HG03139 (cell line): ENCODE measurements around the gene KIDINS220.
"Not testable (repeated sequence)": the region's sequence is repeated elsewhere in the genome, so short reads cannot be mapped to it uniquely, and the experiment has no call there.

Experiments used
- ATAC-seq: cut with Tn5 transposase; IDR thresholded peaks from one replicate; pipeline ENCODE4 v1.9.1; 2021; ENCODE audit not compliant: unreplicated experiment

The KIDINS220 gene

GRCh38 chr2:8754106-8754776 lies 83.2 kb downstream of the KIDINS220 start:
- ATAC-seq = no peak

DNA sequence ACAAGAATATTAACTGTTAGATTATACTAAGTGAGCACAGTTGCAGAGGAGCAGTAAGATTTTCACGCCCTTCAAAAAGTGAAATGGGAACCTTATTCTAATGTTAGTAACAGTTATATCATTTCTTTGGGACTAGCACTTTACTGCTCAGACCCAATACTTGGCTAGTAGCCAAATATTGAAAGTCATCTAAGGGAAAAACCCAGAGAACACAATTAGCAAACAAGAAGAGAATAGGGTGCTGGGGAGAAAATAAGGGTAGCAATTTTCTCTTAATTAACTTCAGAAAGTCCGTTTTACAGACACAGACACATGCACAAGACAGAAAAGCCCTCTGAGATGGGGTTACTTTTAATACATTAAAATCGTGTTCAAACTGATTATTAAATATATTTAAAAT lies 83.8 kb downstream of the KIDINS220 start:
- no peak for ATAC-seq

DNA sequence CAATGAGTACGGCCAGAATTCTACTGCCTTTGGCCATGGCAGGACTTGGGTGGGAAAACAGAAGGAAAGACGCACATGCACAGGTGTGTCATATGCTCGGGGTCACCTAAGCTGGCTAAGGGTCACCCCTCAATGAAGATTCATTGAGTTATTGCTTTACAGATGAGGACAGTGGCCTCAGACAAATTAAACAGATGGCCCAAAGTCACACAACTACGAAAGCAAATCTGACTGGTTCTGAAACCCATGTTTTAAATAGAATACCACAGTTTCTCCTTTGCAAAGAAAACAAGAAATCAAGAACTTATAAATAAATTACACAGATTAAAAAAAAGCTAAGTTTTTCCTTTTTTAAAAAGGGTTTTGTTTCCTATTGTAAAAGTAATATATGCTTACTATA lies 85.0 kb downstream of the KIDINS220 start:
- no peak for ATAC-seq

DNA sequence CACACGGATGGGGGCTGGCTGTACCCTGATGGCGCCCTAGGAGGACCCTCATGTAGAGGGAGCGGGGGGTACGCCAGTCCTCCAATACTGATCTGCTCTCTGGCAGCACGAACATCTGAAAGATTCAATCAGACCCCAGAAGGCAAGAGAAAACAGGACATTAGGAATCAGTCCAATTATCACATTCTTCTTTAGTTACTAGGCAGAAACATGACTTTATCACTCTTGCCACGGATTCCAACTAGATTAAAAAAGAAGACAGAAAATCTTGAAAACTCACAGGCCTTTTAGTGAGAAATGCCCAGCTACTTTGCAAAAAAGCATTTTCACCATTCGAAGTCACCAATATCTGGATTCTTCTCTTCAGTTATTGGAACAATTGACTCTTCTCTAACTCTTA lies 87.2 kb downstream of the KIDINS220 start:
- ATAC-seq = no peak

- ATAC-seq = no peak
Observed at GRCh38 chr2:8743261-8743660, 94.2 kb downstream of the KIDINS220 start.

GRCh38 chr2:8740136-8740535 lies 97.3 kb downstream of the KIDINS220 start:
- ATAC-seq = no peak

DNA sequence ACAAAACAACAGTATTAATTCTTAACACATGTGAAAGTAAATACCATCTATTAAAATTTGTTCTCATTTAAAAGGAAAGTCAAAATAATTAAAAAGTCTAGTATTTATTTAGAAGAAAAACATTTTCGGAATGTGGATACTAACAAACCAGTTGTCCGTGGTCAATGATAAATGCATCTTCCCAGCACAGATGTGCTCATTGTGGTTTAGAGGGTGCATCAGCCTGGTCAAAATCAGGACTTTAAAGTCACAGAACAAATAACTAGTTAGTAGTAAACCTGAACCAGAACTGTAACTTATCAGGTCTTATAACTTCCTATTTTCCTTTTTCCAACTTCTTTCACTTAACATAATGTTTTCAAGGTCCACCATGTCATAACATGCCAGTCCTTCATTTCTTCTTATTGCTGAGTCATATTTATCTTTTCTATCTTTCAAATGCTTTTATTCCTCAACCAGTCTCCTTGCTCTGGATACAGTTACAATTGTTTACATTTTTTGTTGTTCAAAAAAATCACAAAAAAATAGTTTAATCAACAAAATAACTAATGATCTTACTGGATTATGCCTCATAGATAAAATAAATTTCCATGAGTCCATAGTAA lies 99.7 kb downstream of the KIDINS220 start:
- no peak for ATAC-seq

DNA sequence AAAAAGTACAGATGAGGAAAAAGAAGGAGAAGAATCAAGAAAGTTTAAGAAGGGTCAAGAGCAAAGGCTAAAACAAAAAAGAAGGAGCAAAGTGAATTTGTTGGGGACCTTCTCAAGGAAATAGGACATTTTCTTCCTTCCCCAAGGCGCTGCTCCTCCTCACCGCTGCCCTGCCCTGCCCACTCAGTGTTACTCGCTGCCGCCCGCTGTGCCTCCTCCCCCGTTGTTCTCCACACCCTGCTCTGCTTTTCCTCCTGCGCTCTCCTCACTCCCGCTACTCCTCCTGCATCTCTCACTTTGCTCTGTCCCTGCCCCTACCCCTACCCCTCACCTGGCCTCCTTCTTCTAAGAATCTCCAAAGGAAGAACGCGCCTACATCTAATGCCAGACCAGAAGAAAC lies 104.8 kb downstream of the KIDINS220 start:
- no peak for ATAC-seq

GRCh38 chr2:8729939-8730338 lies 107.5 kb downstream of the KIDINS220 start:
- ATAC-seq = no peak

DNA sequence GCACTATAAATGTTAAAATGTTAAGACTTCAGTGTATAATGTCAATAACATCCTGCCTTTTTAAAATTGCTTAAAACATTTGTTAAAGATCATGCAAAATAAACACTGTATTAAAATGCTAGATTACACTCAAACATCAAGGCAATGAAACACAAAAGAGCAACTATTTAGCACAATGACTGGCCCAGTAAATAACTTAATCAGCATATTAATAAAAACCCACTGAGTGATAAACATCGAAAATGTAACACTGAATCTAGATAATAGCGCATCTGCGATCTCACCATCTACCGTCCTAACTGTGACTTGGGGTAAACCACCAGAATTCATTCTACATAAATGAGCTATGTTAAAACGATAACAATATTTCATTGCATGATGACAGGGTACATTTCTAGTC lies 108.3 kb downstream of the KIDINS220 start:
- not testable (repeated sequence) for ATAC-seq

DNA sequence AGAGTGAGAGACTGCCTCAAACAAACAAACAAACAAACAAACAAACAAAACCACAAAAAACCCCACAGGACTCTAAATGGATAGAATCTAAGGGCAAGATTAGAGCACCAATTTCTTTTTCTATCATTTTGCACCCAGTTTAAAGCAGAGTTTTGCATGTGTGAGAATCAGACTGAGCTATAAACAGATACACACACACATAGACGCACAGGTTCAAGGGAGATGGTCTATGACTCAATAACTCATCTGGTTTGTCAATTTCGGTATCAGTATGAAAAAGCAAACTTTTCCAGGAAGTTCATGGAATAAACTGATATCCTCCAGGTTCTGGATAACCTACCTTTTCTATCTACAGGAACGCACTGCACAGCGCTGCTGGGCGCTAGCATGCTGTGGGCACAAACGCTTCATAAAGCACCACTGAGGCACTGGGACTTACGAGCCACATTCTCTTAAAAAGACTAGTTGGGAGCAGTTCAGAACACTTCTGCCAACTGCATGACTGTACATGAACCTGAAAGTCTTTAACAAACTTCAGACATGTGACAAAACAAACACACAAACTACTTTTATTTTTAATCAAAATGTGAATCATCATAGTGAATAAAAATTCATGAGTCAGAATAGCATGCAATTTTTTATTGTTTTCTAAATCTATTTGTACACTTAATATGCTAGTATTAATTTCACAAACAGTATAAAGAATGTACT lies 109.0 kb downstream of the KIDINS220 start:
- no peak for ATAC-seq

- ATAC-seq = no peak
Observed at GRCh38 chr2:8725838-8726237, 111.6 kb downstream of the KIDINS220 start.

- ATAC-seq = no peak
Observed at GRCh38 chr2:8722986-8723385, 114.4 kb downstream of the KIDINS220 start.

- no peak for ATAC-seq
Observed at GRCh38 chr2:8721410-8721809, 116.0 kb downstream of the KIDINS220 start.

DNA sequence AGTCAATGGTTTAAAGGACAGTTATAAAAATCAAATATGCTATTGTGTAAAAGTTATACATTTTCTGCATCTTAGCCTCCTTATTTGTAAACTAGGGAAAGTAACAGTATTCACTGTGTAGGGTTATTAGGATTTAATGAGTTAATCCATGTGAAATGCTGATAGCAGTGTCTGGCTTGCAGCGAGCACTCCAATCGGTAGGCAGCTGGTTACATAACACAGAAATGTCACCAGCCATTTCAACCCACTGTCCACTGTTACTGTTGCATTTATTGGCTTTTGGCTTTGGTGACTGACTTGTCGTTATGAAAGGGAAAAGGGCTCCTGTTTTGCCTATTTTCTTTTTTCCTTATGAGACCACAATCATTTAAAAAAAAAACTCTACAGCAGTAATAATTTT lies 116.7 kb downstream of the KIDINS220 start:
- ATAC-seq = no peak

DNA sequence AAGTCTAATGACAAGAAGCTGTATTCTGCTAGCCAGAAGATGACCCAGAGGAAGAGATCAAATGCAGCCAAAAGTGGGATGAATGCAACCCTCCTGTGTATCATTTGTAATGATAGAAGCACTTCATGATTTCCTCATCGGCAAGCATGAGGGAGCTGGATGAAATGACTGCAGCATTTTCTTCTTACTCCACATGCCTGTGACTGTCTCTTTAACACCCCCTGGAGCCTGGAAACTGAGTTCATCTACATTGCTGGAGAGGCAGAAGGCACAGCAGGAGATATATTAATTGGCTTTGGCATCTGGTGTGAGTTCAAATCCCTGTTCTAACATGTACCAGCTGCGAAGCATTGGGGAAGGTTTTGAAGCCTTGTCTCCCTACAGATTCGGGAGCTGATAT lies 117.9 kb downstream of the KIDINS220 start:
- ATAC-seq = no peak

DNA sequence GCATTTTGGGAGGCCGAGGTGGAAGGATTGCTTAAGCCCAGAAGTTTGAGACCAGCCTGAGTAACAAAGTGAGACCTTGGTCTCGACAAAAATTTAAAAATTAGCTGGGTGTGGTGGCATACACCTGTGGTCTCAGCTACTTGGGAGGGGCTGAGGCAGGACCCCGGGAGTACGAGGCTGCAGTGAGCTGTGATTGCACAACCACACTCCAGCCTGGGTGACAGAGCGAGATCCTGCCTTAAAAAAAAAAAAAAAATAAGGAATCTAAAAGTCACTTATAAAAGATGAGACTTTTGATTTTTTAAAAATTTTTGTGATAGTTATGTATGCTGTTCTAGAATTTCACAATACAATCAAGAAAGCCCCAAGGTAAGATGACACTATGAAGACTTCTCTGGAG lies 122.4 kb downstream of the KIDINS220 start:
- no peak for ATAC-seq

DNA sequence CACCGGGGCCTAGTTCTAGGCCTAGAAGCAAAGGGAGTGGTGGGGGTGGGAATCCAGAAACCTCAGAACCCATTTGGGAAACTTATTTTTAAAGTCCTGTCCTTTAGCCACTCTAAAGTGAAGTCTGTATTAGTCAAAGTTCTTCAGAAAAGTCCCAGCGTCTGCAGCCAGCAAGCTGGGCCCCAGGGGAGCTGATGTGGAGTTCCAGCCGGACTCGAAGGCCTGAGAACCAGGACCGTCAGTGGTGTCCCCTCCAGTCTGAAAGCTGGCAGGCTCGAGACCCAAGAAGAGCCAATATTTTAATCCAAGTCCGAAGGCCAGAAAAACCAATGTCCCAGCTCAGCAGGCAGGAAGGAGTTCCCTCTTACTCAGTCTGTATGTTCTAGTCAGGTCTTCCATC lies 123.1 kb downstream of the KIDINS220 start:
- no peak for ATAC-seq

DNA sequence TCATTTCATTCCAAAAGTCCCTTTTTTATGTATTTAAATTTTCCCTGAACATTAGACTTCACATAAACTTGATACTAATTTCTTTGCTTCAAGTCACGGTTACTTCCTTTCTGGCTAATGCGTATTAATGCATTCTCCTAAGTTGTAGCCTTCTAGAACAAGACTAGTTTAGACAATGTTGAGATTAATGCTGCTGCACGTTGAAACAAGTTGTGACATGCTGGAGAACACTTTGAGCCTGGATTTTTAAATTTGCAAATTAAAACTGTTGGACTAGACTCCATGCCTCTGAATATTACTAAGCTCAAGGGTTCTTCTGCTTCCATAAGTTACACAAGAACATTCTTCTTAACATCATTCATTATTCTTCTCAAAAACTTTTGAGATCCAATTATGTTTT lies 126.5 kb downstream of the KIDINS220 start:
- ATAC-seq = no peak

- ATAC-seq = no peak
Observed at GRCh38 chr2:8709611-8710010, 127.8 kb downstream of the KIDINS220 start.

DNA sequence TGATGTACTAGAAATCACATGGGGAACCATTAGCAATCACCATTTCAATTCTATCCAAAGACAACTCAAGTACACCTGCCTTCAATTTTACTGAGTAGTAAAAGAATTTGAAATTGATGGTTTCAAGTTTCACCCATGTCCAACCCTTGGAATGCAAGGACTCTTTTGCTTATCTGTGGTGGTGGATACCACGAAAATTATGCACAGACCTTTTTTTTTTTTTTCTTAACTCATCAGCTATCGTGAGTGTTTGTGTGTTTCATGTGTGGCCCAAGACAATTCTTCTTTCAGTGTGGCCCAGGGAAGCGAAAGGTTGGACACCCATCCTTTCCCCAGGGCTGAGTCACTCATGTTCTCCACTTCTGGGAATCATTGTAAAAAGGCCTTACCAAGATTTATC lies 132.5 kb downstream of the KIDINS220 start:
- no peak for ATAC-seq

DNA sequence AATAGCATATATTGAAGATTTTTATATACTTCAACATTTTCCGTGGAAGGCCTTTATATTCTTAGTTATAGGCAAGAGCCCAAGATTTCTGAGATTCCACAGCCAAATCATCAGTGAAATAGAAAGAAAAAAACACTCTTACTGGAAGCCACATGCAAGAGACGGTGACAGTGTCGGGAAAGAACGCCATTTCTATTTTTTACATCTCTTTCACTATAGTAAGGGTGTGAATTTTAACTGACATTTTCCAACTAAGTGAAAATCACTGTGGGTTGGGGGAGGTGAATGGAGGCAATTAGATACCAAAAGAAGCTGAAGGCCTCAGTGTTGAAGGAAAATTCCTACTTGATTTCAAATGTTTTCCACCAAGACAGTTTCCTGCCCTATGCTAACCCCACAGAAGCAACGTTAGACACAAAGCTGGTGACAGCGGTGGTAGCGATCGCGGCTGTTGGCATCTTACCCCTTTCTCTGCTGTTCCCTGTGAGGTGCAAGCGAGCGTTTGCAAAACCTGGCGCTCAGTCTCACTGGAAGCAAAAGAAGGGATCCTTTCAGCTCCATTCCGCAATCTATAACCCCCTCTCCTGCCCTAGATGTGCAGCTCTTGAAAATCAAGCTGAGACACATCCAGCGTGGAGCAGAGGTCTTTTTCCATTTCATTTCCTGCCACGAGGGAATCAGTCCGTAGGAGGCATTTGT lies 135.6 kb downstream of the KIDINS220 start:
- no peak for ATAC-seq
